ENCODE results near the gene DPYD. TPM values are rescaled to one million over a fixed set of nuclear protein-coding genes. Genes with fewer than 3 reads are reported as not detected.

The DPYD gene
- total and polyA plus RNA-seq, 10 of the 15 experiments (the other 5 are each of a cell fraction or from before 2014, with no cell fraction given), result 5.7 to 23.8 (median 10.2) TPM

DNA sequence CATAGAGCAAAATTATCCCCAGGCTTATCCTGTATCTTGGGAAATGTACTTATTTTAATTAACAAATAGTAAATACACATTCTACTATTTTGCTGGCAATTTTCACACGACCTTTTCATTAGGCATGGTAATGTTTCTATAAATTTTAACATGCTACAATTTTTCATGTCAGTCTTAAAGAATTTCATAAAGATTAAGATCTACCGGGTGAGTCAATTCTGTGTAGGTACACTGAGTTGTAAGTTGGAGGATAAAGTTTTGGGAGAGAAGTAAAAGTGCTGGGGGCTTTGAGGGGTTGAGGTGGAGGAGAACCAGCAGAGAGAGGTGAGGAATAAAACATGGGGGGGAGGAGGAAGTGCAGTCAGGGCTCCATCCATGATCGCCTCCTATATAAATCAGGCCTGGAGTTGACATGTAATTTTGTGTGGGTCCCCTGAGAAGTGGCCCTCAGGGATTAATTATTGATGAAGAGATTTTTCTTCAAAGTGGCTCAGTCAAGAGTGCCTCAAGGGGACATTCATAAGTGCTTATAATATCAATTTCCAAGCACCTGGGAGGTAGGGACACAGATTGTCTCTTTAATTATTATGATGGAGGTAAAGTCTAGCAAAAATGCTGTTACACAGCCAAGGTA, 7.2 kb downstream of the DPYD start (continued):
- TF ChIP-seq, protein P1, sequence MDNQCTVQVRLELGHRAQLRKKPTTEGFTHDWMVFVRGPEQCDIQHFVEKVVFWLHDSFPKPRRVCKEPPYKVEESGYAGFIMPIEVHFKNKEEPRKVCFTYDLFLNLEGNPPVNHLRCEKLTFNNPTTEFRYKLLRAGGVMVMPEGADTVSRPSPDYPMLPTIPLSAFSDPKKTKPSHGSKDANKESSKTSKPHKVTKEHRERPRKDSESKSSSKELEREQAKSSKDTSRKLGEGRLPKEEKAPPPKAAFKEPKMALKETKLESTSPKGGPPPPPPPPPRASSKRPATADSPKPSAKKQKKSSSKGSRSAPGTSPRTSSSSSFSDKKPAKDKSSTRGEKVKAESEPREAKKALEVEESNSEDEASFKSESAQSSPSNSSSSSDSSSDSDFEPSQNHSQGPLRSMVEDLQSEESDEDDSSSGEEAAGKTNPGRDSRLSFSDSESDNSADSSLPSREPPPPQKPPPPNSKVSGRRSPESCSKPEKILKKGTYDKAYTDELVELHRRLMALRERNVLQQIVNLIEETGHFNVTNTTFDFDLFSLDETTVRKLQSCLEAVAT (IDR thresholded peaks at IDR 0.05), result no peak

- intact Hi-C loops (cut with micrococcal nuclease; ENCODE audit: unreplicated experiment) (loop anchor here (10.0 kb wide), 1 partner anchor 1187 kb away; the partner anchor contains the start of gene PTBP2), in situ Hi-C loops (cut with MboI) (loop anchor here (25.0 kb wide), 1 partner anchor 1851 kb away; the partner anchor contains the start of gene FRRS1)
- BruUV-seq (replicated peaks), result no TSS peak
- H3K79me2 ChIP-seq (ENCODE audit: control insufficient read depth, insufficient read depth, low read length), result no peaks in the 10 kb centered on the region
- SMC1A ChIA-PET (ENCODE audit: uncharacterized antibody, unreplicated experiment), result interaction anchor here (0.6 to 2.7 kb wide), 6 partner anchors 7 to 343 kb away, joined by 3 to 17 read pairs (median 4); no protein-coding TSS in a partner anchor
- ATAC-seq, result peak; percentile 32
- CTCF ChIA-PET, result no interaction called here
- no peak for TF ChIP-seq YBX1 (IDR thresholded peaks at IDR 0.05)
- TF ChIP-seq TCF7 (IDR thresholded peaks at IDR 0.05; ENCODE audit: borderline replicate concordance), result peak; percentile 33; the same call in 1 of the 2 replicates
- no peak for TF ChIP-seq KLF5 (IDR thresholded peaks at IDR 0.05; ENCODE audit: partially characterized antibody)
- no peaks in the 10 kb centered on the region for H3K27me3 ChIP-seq (replicated peaks in 1 of 2; ENCODE audit: control insufficient read depth in 2 of 2, insufficient read depth in 2 of 2, low read length in 1 of 2)
- H3K4me2 ChIP-seq (ENCODE audit: control insufficient read depth, insufficient read depth), result no peak overlapping the region; the same call in 1 of the 2 replicates
- no peak overlapping the region for H2AFZ ChIP-seq (ENCODE audit: control insufficient read depth, low read depth, low read length)
- WGBS (ENCODE audit: insufficient coverage, insufficient replicate concordance, low lambda C conversion rate, missing lambda C conversion rate), result 17% methylated on average over 8 of the region's 8 CpGs
- H3K36me3 ChIP-seq (ENCODE audit: control insufficient read depth in 2 of 2, insufficient read depth in 2 of 2, low read length in 1 of 2), result no peaks in the 10 kb centered on the region
- H4K20me1 ChIP-seq (ENCODE audit: control insufficient read depth, insufficient read depth), result no peaks in the 10 kb centered on the region
- RAD21 ChIA-PET (ENCODE audit: unreplicated experiment), result interaction anchor here (1.3 to 1.4 kb wide), 2 partner anchors 7 to 9 kb away, joined by 3 to 4 read pairs; no protein-coding TSS in a partner anchor
- no peak overlapping the region for H3K9ac ChIP-seq (ENCODE audit: control insufficient read depth, insufficient read depth, low read length)
- POLR2A ChIA-PET, result no interaction called here
- no peak for FAIRE-seq
- no peaks in the 10 kb centered on the region for H3K4me1 ChIP-seq (ENCODE audit: control insufficient read depth, insufficient read depth, low read length)
- no peak overlapping the region for H3K27ac ChIP-seq (ENCODE audit: control insufficient read depth, insufficient read depth)
- H3K4me3 ChIP-seq, result no peak overlapping the region
- H3K9me3 ChIP-seq (replicated peaks; ENCODE audit: control insufficient read depth, insufficient read depth, low read length), result no peaks in the 10 kb centered on the region; the same call in 2 of the 3 replicates
- no peak for DNase-seq (ENCODE audit: low read depth, low spot score)
These were observed 9.3 kb downstream of the DPYD start for GRCh38 chr1:97911266-97912215.

Data from GM12878 (cell line).